ENCODE results near the gene RAB22A. TPM values are rescaled to one million over a fixed set of nuclear protein-coding genes. Genes with fewer than 3 reads are reported as not detected.

The RAB22A gene
- total and polyA plus RNA-seq, 2 donors (not counting 1 experiment from before 2014, with no cell fraction given) = 13.7 to 20.6 TPM

- Histone ChIP-seq H3K4me3 (replicated peaks in 1 of 4; ENCODE audit: control extremely low read depth in 1 of 4, insufficient read depth in 1 of 4, low read depth in 3 of 4, low read length in 4 of 4) (no peak overlapping the region), H3K36me3 (ENCODE audit: control insufficient read depth, insufficient read depth, low read length) (peaks cover 5% of the 10 kb centered on the region), H4K20me1 (ENCODE audit: control insufficient read depth, extremely low read depth, insufficient read depth, low read length) (no peaks in the 10 kb centered on the region), H2AFZ (ENCODE audit: low read length) (no peak overlapping the region), H3K27me3 (ENCODE audit: control insufficient read depth, insufficient read depth, low read length) (no peaks in the 10 kb centered on the region), H3K79me2 (ENCODE audit: control insufficient read depth, insufficient read depth, low read length) (peaks cover 51% of the 10 kb centered on the region), H3K27ac (ENCODE audit: insufficient read depth, low read length) (no peak overlapping the region), H3K4me2 (ENCODE audit: extremely low read depth, insufficient read depth, low read length) (no peak overlapping the region), H3K9ac (ENCODE audit: insufficient read depth, low read length) (no peak overlapping the region), H3K4me1 (ENCODE audit: control insufficient read depth, extremely low read depth, insufficient read depth, low read length) (peaks cover 6% of the 10 kb centered on the region), H3K9me3 (ENCODE audit: control insufficient read depth, insufficient read depth, low read depth, low read length) (no peaks in the 10 kb centered on the region)
- no peak for DNase-seq (ENCODE audit: low read depth in 2 of 2)
- TF ChIP-seq, protein P1, sequence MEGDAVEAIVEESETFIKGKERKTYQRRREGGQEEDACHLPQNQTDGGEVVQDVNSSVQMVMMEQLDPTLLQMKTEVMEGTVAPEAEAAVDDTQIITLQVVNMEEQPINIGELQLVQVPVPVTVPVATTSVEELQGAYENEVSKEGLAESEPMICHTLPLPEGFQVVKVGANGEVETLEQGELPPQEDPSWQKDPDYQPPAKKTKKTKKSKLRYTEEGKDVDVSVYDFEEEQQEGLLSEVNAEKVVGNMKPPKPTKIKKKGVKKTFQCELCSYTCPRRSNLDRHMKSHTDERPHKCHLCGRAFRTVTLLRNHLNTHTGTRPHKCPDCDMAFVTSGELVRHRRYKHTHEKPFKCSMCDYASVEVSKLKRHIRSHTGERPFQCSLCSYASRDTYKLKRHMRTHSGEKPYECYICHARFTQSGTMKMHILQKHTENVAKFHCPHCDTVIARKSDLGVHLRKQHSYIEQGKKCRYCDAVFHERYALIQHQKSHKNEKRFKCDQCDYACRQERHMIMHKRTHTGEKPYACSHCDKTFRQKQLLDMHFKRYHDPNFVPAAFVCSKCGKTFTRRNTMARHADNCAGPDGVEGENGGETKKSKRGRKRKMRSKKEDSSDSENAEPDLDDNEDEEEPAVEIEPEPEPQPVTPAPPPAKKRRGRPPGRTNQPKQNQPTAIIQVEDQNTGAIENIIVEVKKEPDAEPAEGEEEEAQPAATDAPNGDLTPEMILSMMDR (conservative IDR thresholded peaks at IDR 0.05 in 1 of 2, IDR thresholded peaks at IDR 0.05 in 1 of 2; ENCODE audit: low read depth in 1 of 2, low read length in 2 of 2) = no peak
- TF ChIP-seq EZH2 (IDR thresholded peaks at IDR 0.05; ENCODE audit: low read length, missing control alignments) = no peak
These were observed 106.5 kb downstream of the RAB22A start for GRCh38 chr20:58416057-58416456.

DNA sequence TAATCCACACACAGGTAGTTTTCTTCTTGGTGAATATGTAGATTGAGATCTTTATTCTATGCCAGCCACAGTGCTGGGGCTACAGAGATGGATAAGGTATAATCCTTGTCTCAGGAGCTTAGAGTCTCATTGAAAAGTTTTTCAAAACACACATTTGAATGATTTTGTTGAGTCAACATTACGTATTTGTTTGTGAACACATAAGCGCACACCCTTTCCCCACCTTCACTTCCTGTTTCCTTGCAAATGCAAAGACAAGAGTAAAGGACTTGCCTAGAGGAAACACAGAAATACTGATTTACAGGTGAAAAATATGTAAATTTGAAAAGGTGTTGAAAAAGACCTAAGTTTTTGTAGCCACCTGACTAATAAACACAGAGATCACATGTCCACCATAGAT, 107.3 kb downstream of the RAB22A start:
- peaks cover 5% of the 10 kb centered on the region for H3K36me3 ChIP-seq (ENCODE audit: control insufficient read depth, insufficient read depth, low read length)
- DNase-seq (ENCODE audit: low read depth in 2 of 2) = no peak
- H3K27me3 ChIP-seq (ENCODE audit: control insufficient read depth, insufficient read depth, low read length) = no peaks in the 10 kb centered on the region
- peaks cover 50% of the 10 kb centered on the region for H3K79me2 ChIP-seq (ENCODE audit: control insufficient read depth, insufficient read depth, low read length)
- H3K9ac ChIP-seq (ENCODE audit: insufficient read depth, low read length) = no peak overlapping the region
- peaks cover 6% of the 10 kb centered on the region for H3K4me1 ChIP-seq (ENCODE audit: control insufficient read depth, extremely low read depth, insufficient read depth, low read length)
- no peaks in the 10 kb centered on the region for H3K9me3 ChIP-seq (ENCODE audit: control insufficient read depth, insufficient read depth, low read depth, low read length)
- H4K20me1 ChIP-seq (ENCODE audit: control insufficient read depth, extremely low read depth, insufficient read depth, low read length) = no peaks in the 10 kb centered on the region
- no peak overlapping the region for H3K27ac ChIP-seq (ENCODE audit: insufficient read depth, low read length)
- no peak overlapping the region for H3K4me2 ChIP-seq (ENCODE audit: extremely low read depth, insufficient read depth, low read length)
- TF ChIP-seq, protein P1 (conservative IDR thresholded peaks at IDR 0.05 in 1 of 2, IDR thresholded peaks at IDR 0.05 in 1 of 2; ENCODE audit: low read depth in 1 of 2, low read length in 2 of 2) = no peak
- no peak for TF ChIP-seq EZH2 (IDR thresholded peaks at IDR 0.05; ENCODE audit: low read length, missing control alignments)
- H3K4me3 ChIP-seq (replicated peaks in 1 of 4; ENCODE audit: control extremely low read depth in 1 of 4, insufficient read depth in 1 of 4, low read depth in 3 of 4, low read length in 4 of 4) = no peak overlapping the region
- no peak overlapping the region for H2AFZ ChIP-seq (ENCODE audit: low read length)

Other genes starting within 250 kb of the RAB22A start
- gene ANKRD60, start 81.1 kb upstream of the RAB22A start, total RNA-seq = not detected in 2 replicates
- gene ANKRD60, start 81.1 kb upstream of the RAB22A start, polyA plus RNA-seq = not detected in 2 replicates
- gene VAPB, start 79.5 kb downstream of the RAB22A start, total RNA-seq = 10.8 and 13.0 TPM in 2 replicates
- gene VAPB, start 79.5 kb downstream of the RAB22A start, polyA plus RNA-seq = 38.7 and 43.7 TPM in 2 replicates
- gene APCDD1L, start 205.7 kb downstream of the RAB22A start, total RNA-seq = 0.99 and 1.0 TPM in 2 replicates
- gene APCDD1L, start 205.7 kb downstream of the RAB22A start, polyA plus RNA-seq = 0.18 and 1.6 TPM in 2 replicates